CD4-positive, alpha-beta memory T cell (primary cell): Measurements from ENCODE around the gene ACTR8. TPM values are rescaled to one million over a fixed set of nuclear protein-coding genes. Genes with fewer than 3 reads are reported as not detected.

Experiments used
- CTCF ChIA-PET: fragments of 350-600 bp; sonication (Branson Sonifier 250); formaldehyde crosslinking; loops from one replicate; lab custom pipeline; 2021; ENCODE audit warnings: inconsistent platforms; ENCODE audit not compliant: partially characterized antibody; lab: Charles Lee
- POLR2A ChIA-PET: fragments of 350-600 bp; sonication (Branson Sonifier 250); formaldehyde crosslinking; loops from one replicate; lab custom pipeline; 2021; ENCODE audit not compliant: partially characterized antibody; lab: Charles Lee
- DNase-seq, 5 donors: peaks; one replicate each; pipeline versions ENCODE4 v3.0.0 to v3.0.0-alpha.2; 2020 to 2022; ENCODE audit warnings: mixed read lengths in 1 of 5
- H3K27ac ChIP-seq: one replicate; pipeline ENCODE4 v1.7.0; 2013; ENCODE audit warnings: low read depth, low read length
- H3K27me3 ChIP-seq: 2 replicates; pipeline ENCODE4 v1.7.0; 2013; ENCODE audit warnings: mild to moderate bottlenecking, low read length, moderate library complexity; ENCODE audit not compliant: insufficient read depth
- H3K36me3 ChIP-seq: 2 replicates; pipeline ENCODE4 v1.7.0; 2013; ENCODE audit warnings: mild to moderate bottlenecking, low read length, moderate library complexity; ENCODE audit not compliant: insufficient read depth
- H3K4me1 ChIP-seq: 2 replicates; pipeline ENCODE4 v1.7.0; 2013; ENCODE audit warnings: mild to moderate bottlenecking, low read length, moderate library complexity; ENCODE audit not compliant: insufficient read depth
- H3K4me3 ChIP-seq, 2 donors: one replicate each; pipeline ENCODE4 v1.7.0; 2013; ENCODE audit warnings: low read length in 2 of 2, mild to moderate bottlenecking in 1 of 2
- H3K9me3 ChIP-seq, 2 donors: one replicate each; pipeline ENCODE4 v1.7.0; 2013; ENCODE audit warnings: low read length in 2 of 2, control low read depth in 1 of 2; ENCODE audit not compliant: control insufficient read depth in 1 of 2
- H3K27ac Mint-ChIP-seq, 7 donors: one replicate each; pipeline ENCODE4 v1.8.0; 2020 to 2021; ENCODE audit warnings: mixed read lengths in 7 of 7, mild to moderate bottlenecking in 6 of 7, inconsistent platforms in 3 of 7, moderate library complexity in 3 of 7
- H3K27me3 Mint-ChIP-seq, 2 donors: one replicate each; pipeline ENCODE4 v1.8.0; 2020 to 2021; ENCODE audit warnings: mixed read lengths in 2 of 2
- H3K36me3 Mint-ChIP-seq, 2 donors: one replicate each; pipeline ENCODE4 v1.8.0; 2020 to 2021; ENCODE audit warnings: mixed read lengths in 2 of 2, inconsistent platforms in 1 of 2, mild to moderate bottlenecking in 1 of 2
- H3K4me1 Mint-ChIP-seq, 4 donors: one replicate each; pipeline ENCODE4 v1.8.0; 2020 to 2021; ENCODE audit warnings: mixed read lengths in 4 of 4, mild to moderate bottlenecking in 1 of 4
- H3K4me3 Mint-ChIP-seq, 8 donors: one replicate each; pipeline ENCODE4 v1.8.0; 2020 to 2021; ENCODE audit warnings: mixed read lengths in 8 of 8, mild to moderate bottlenecking in 7 of 8, moderate library complexity in 6 of 8, inconsistent platforms in 3 of 8
- H3K9me3 Mint-ChIP-seq, 8 donors: one replicate each; pipeline ENCODE4 v1.8.0; 2020 to 2021; ENCODE audit warnings: mixed read lengths in 8 of 8, mild to moderate bottlenecking in 5 of 8, inconsistent platforms in 3 of 8, moderate library complexity in 1 of 8
- intact Hi-C: fragments of 100-400 bp; cut with micrococcal nuclease; formaldehyde crosslinking; loops from one replicate; pipeline ENCODE4 v1.15.1; 2023
- polyA plus RNA-seq, 2 donors: library from polyadenylated mRNA; unstranded; fragments of 300-500 nt; fragmentation: Illumina TruSeq; gene quantifications; one replicate each; pipeline ENCODE4 v1.2.3, GENCODE V29; 2021
- total RNA-seq, 2 experiments: library from RNA; stranded (reverse); gene quantifications; one replicate each; pipeline ENCODE4 v1.2.3, GENCODE V29; 2021

The ACTR8 gene
- total and polyA plus RNA-seq, 4 experiments from 2014 or later, result 13.1 to 38.1 (median 31.2) TPM

GRCh38 chr3:53835257-53835656 lies 46.7 kb downstream of the ACTR8 start:
- no peak overlapping the region for H3K27ac Mint-ChIP-seq
- H3K4me3 Mint-ChIP-seq, result no peak overlapping the region
- no peak overlapping the region for H3K27ac ChIP-seq
- H3K9me3 ChIP-seq, result no peaks in the 10 kb centered on the region
- no peaks in the 10 kb centered on the region for H3K36me3 ChIP-seq
- intact Hi-C loops, result no loop called here
- ChIA-PET CTCF (no interaction called here), POLR2A (no interaction called here)
- no peaks in the 10 kb centered on the region for H3K36me3 Mint-ChIP-seq
- no peaks in the 10 kb centered on the region for H3K9me3 Mint-ChIP-seq
- peaks cover 0 to 1% of the 10 kb centered on the region in 2 donors for H3K27me3 Mint-ChIP-seq
- no peak for DNase-seq
- no peaks in the 10 kb centered on the region for H3K4me1 ChIP-seq
- H3K4me1 Mint-ChIP-seq, result no peaks in the 10 kb centered on the region
- H3K27me3 ChIP-seq, result no peaks in the 10 kb centered on the region
- no peak overlapping the region for H3K4me3 ChIP-seq

- intact Hi-C loops, result no loop called here
- CTCF ChIA-PET, result no interaction called here
Measured at GRCh38 chr3:53834429-53835095, 47.4 kb downstream of the ACTR8 start.

DNA sequence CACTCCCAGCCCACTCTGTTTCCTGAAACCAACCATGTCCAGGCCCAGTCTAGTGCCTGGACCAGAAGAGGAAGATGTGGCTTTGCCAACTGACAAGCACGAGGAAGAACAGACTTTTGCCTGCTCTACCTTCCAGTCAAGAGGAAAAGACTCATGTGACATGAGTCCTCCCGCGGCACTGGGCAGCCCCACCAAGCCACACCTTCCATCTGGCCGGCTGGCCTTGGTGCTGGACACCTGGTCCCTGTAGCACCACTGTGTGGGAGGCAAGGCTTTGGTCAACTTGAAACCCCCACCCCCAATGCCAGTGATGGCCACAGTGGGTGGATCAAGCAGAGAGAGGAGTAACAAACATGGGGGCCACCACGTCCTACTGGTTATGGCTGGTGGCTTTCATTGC lies 48.3 kb downstream of the ACTR8 start:
- no peaks in the 10 kb centered on the region for H3K9me3 Mint-ChIP-seq
- H3K27ac Mint-ChIP-seq, result no peak overlapping the region
- no peak for DNase-seq
- no peaks in the 10 kb centered on the region for H3K4me1 Mint-ChIP-seq
- Histone ChIP-seq H3K27me3 (no peaks in the 10 kb centered on the region), H3K4me1 (no peaks in the 10 kb centered on the region), H3K4me3 (no peak overlapping the region), H3K9me3 (no peaks in the 10 kb centered on the region), H3K36me3 (no peaks in the 10 kb centered on the region), H3K27ac (no peak overlapping the region)
- H3K4me3 Mint-ChIP-seq, result no peak overlapping the region
- POLR2A ChIA-PET, result no interaction called here
- intact Hi-C loops, result no loop called here
- H3K27me3 Mint-ChIP-seq, result peaks cover 0 to 1% of the 10 kb centered on the region in 2 donors
- H3K36me3 Mint-ChIP-seq, result no peaks in the 10 kb centered on the region
- CTCF ChIA-PET, result no interaction called here

More at GRCh38 chr3:53834429-53835095, 47.4 kb downstream of the ACTR8 start:
- no peak overlapping the region for H3K4me3 Mint-ChIP-seq
- no peak for DNase-seq
- H3K9me3 ChIP-seq, result no peaks in the 10 kb centered on the region
- H3K27me3 Mint-ChIP-seq, result peaks cover 0 to 1% of the 10 kb centered on the region in 2 donors
- POLR2A ChIA-PET, result no interaction called here
- no peaks in the 10 kb centered on the region for H3K4me1 Mint-ChIP-seq
- H3K9me3 Mint-ChIP-seq, result no peaks in the 10 kb centered on the region
- H3K4me1 ChIP-seq, result no peaks in the 10 kb centered on the region
- no peaks in the 10 kb centered on the region for H3K36me3 ChIP-seq
- no peaks in the 10 kb centered on the region for H3K27me3 ChIP-seq
- H3K27ac Mint-ChIP-seq, result no peak overlapping the region
- no peak overlapping the region for H3K4me3 ChIP-seq
- no peak overlapping the region for H3K27ac ChIP-seq
- H3K36me3 Mint-ChIP-seq, result no peaks in the 10 kb centered on the region

- DNase-seq, result no peak
- Mint-ChIP-seq H3K36me3 (no peaks in the 10 kb centered on the region), H3K9me3 (no peaks in the 10 kb centered on the region), H3K4me3 (no peak overlapping the region), H3K4me1 (no peaks in the 10 kb centered on the region), H3K27me3 (peaks cover 0 to 1% of the 10 kb centered on the region in 2 donors), H3K27ac (no peak overlapping the region)
- ChIA-PET CTCF (no interaction called here), POLR2A (no interaction called here)
- Histone ChIP-seq H3K4me3 (no peak overlapping the region), H3K9me3 (no peaks in the 10 kb centered on the region), H3K4me1 (no peaks in the 10 kb centered on the region), H3K27ac (no peak overlapping the region), H3K36me3 (no peaks in the 10 kb centered on the region), H3K27me3 (no peaks in the 10 kb centered on the region)
- intact Hi-C loops, result no loop called here
Measured at GRCh38 chr3:53833053-53833645, 48.8 kb downstream of the ACTR8 start.

DNA sequence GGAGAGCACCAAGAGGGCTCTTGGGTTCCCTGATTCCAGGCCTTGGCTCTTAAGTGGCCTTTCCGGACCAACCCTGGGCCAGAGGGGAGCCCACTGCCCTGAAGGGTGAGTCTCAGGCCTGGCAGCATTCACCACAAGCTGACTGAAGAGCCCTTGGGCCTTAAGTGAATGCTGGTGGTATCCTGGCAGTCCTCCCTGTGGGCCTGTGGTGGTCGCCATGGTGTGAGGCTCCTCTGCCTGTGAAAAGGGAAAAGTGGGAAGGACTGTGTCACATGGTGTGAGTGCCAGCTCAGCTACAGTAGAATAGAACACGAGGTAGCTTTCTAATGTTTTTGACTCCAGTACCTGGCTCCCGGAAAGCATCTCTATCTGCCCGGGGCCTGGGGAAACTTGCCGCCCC lies 51.0 kb downstream of the ACTR8 start:
- Mint-ChIP-seq H3K27ac (no peak overlapping the region), H3K27me3 (no peaks in the 10 kb centered on the region), H3K36me3 (no peaks in the 10 kb centered on the region), H3K9me3 (no peaks in the 10 kb centered on the region), H3K4me3 (no peak overlapping the region), H3K4me1 (no peaks in the 10 kb centered on the region)
- no peak for DNase-seq
- intact Hi-C loops, result no loop called here
- Histone ChIP-seq H3K4me3 (no peak overlapping the region), H3K27ac (no peak overlapping the region), H3K36me3 (no peaks in the 10 kb centered on the region), H3K4me1 (no peaks in the 10 kb centered on the region), H3K9me3 (no peaks in the 10 kb centered on the region), H3K27me3 (no peaks in the 10 kb centered on the region)
- ChIA-PET CTCF (no interaction called here), POLR2A (no interaction called here)

GRCh38 chr3:53829605-53830004 lies 52.3 kb downstream of the ACTR8 start:
- Mint-ChIP-seq H3K4me1 (no peaks in the 10 kb centered on the region), H3K36me3 (no peaks in the 10 kb centered on the region), H3K4me3 (no peak overlapping the region), H3K27me3 (no peaks in the 10 kb centered on the region), H3K27ac (no peak overlapping the region), H3K9me3 (peaks cover 0 to 1% (median 0%) of the 10 kb centered on the region in 8 donors)
- Histone ChIP-seq H3K4me3 (no peak overlapping the region), H3K4me1 (no peaks in the 10 kb centered on the region), H3K36me3 (no peaks in the 10 kb centered on the region), H3K27ac (no peak overlapping the region), H3K9me3 (no peaks in the 10 kb centered on the region), H3K27me3 (no peaks in the 10 kb centered on the region)
- intact Hi-C loops, result no loop called here
- no peak for DNase-seq
- ChIA-PET CTCF (no interaction called here), POLR2A (no interaction called here)

DNA sequence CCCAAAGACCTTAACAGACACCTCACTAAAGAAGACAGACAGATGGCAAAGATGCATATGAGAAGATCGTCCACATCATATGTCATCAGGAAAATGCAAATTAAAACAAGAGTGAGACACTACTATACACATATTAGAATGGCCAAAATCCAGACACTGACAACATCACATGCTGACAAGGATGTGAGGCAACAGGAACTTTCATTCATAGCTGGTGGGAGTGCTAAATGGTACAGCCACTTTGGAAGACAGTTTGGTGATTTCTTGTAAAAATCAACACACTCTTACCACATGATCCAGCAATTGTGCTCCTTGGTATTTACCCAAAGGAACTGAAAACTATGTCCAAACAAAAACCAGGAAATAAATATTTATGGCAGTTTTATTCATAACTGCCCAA lies 53.4 kb downstream of the ACTR8 start:
- no peaks in the 10 kb centered on the region for H3K4me1 Mint-ChIP-seq
- POLR2A ChIA-PET, result no interaction called here

More for the DNA sequence above, 53.4 kb downstream of the ACTR8 start:
- Mint-ChIP-seq H3K36me3 (no peaks in the 10 kb centered on the region), H3K27me3 (no peaks in the 10 kb centered on the region), H3K4me3 (no peak overlapping the region), H3K27ac (no peak overlapping the region), H3K9me3 (peaks cover 0 to 1% (median 0%) of the 10 kb centered on the region in 8 donors)
- Histone ChIP-seq H3K4me3 (no peak overlapping the region), H3K9me3 (no peaks in the 10 kb centered on the region), H3K27me3 (no peaks in the 10 kb centered on the region), H3K4me1 (no peaks in the 10 kb centered on the region), H3K27ac (no peak overlapping the region), H3K36me3 (no peaks in the 10 kb centered on the region)
- DNase-seq, result no peak
- CTCF ChIA-PET, result no interaction called here
- intact Hi-C loops, result no loop called here
